Lung (tissue), 12 donors: ENCODE measurements around the gene BMP2. TPM values are rescaled to one million over a fixed set of nuclear protein-coding genes. Genes with fewer than 3 reads are reported as not detected.

ENCODE experiments used
- ATAC-seq: fragments of 200-7000 bp; cut with Tn5 transposase; one replicate; pipeline ENCODE4 v1.9.1; 2020; ENCODE audit warnings: moderate number of reproducible peaks; ENCODE audit not compliant: insufficient read depth, low FRiP score
- DNase-seq, 3 donors: peaks; one replicate each; pipeline ENCODE4 v3.0.0-alpha.2; 2013 to 2017
- H3K27ac ChIP-seq, 2 donors: one replicate each; pipeline ENCODE4 v1.5.1; 2013; ENCODE audit warnings: mild to moderate bottlenecking in 2 of 2, moderate library complexity in 2 of 2, control low read depth in 1 of 2, inconsistent platforms in 1 of 2, low read depth in 1 of 2, low read length in 1 of 2
- H3K27me3 ChIP-seq, 3 donors: one replicate each; pipeline ENCODE4 v1.5.1; 2013; ENCODE audit warnings: low read length in 2 of 3; ENCODE audit not compliant: control insufficient read depth in 3 of 3, insufficient read depth in 3 of 3
- H3K36me3 ChIP-seq, 4 donors: one replicate each; pipeline ENCODE4 v1.5.1; 2013; ENCODE audit warnings: low read length in 4 of 4, mild to moderate bottlenecking in 1 of 4, moderate library complexity in 1 of 4; ENCODE audit not compliant: control insufficient read depth in 4 of 4, insufficient read depth in 4 of 4
- H3K4me1 ChIP-seq, 5 donors: one replicate each; pipeline ENCODE4 v1.5.1; 2013; ENCODE audit warnings: low read length in 5 of 5, mild to moderate bottlenecking in 2 of 5, moderate library complexity in 1 of 5; ENCODE audit not compliant: control insufficient read depth in 5 of 5, insufficient read depth in 5 of 5
- H3K4me3 ChIP-seq: one replicate; pipeline ENCODE4 v1.5.1; 2013; ENCODE audit warnings: mild to moderate bottlenecking, control low read depth, moderate library complexity
- H3K9ac ChIP-seq, 2 donors: one replicate each; pipeline ENCODE4 v1.5.1; 2013; ENCODE audit warnings: low read length in 2 of 2, control low read depth in 1 of 2; ENCODE audit not compliant: insufficient read depth in 1 of 2
- H3K9me3 ChIP-seq, 4 donors: one replicate each; pipeline ENCODE4 v1.5.1; 2013; ENCODE audit warnings: low read length in 3 of 4, mild to moderate bottlenecking in 1 of 4, moderate library complexity in 1 of 4; ENCODE audit not compliant: control insufficient read depth in 4 of 4, insufficient read depth in 3 of 4
- WGBS, 2 donors: extraction: QIAGEN DNeasy Blood & Tissue Kit; methylation state at CpG; one replicate each; pipeline ENCODE4 v1.1.7; 2013; 5-methylcytosine and 5-hydroxymethylcytosine counted together
- polyA plus RNA-seq, 2 donors: library from polyadenylated mRNA; stranded (reverse); fragments of 200-250 nt; gene quantifications; one replicate each; pipeline ENCODE4 v1.2.1, GENCODE V29; 2013
- total RNA-seq, 2 donors: library from RNA; depleted of rRNA in 1 of 2; stranded (reverse); fragments of >200 nt in 1 of 2; gene quantifications; one replicate each; pipeline ENCODE4 v1.2.1, GENCODE V29; 2014 to 2021
- TF ChIP-seq, protein P1 (sequence below): IDR thresholded peaks from 2 replicates; pipeline ENCODE4 v1.5.1; 2012; ENCODE audit warnings: mild to moderate bottlenecking; ENCODE audit errors: control extremely low read depth, extremely low read depth
- donor health status: control.
- donor health status: control.
- donor health status: Bipolar disorder and iron deficiency.
- donor health status: healthy.
- donor health status: DM: yes; HTN: yes; CAD: no.

Gene BMP2
- total and polyA plus RNA-seq, 4 donors, result 11.4 to 29.4 (median 21.3) TPM

DNA sequence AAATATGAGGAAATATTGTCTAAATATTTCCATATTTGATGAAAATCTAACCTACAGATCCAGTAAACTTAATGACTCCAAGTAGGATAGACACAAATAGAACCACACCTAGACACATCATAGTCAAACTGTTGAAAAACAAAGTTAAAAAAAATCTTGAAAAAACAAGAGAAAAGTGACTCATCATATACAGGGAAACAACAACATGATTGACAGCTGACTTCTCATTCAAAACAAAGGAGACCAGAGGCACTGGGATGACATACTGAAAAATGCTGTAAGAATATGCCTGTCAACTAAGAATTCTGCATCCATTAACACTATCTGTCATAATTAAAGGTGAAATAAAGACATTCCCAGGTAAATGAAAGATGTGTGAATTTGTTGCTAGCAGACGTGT is 38.8 kb downstream of the BMP2 start:
- 88 to 90% methylated on average over 1 of the region's 1 CpG for WGBS, 2 donors

GRCh38 chr20:6811262-6812035 is 44.0 kb downstream of the BMP2 start:
- H3K27ac ChIP-seq, result no peak overlapping the region
- H3K27me3 ChIP-seq, result no peaks in the 10 kb centered on the region
- H3K4me3 ChIP-seq, result no peak overlapping the region
- H3K9ac ChIP-seq, result no peak overlapping the region
- DNase-seq (no peak), ATAC-seq (no peak)
- H3K9me3 ChIP-seq, result peaks cover 0 to under 1% (median 0%) of the 10 kb centered on the region in 4 donors
- 56 to 69% methylated on average over 6 of the region's 6 CpGs for WGBS, 2 donors
- no peaks in the 10 kb centered on the region for H3K36me3 ChIP-seq
- TF ChIP-seq, protein P1, sequence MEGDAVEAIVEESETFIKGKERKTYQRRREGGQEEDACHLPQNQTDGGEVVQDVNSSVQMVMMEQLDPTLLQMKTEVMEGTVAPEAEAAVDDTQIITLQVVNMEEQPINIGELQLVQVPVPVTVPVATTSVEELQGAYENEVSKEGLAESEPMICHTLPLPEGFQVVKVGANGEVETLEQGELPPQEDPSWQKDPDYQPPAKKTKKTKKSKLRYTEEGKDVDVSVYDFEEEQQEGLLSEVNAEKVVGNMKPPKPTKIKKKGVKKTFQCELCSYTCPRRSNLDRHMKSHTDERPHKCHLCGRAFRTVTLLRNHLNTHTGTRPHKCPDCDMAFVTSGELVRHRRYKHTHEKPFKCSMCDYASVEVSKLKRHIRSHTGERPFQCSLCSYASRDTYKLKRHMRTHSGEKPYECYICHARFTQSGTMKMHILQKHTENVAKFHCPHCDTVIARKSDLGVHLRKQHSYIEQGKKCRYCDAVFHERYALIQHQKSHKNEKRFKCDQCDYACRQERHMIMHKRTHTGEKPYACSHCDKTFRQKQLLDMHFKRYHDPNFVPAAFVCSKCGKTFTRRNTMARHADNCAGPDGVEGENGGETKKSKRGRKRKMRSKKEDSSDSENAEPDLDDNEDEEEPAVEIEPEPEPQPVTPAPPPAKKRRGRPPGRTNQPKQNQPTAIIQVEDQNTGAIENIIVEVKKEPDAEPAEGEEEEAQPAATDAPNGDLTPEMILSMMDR, result no peak
- H3K4me1 ChIP-seq, result peaks cover 0 to 3% (median 0%) of the 10 kb centered on the region in 5 donors

More for the DNA sequence above, 38.8 kb downstream of the BMP2 start:
- ATAC-seq, result no peak
- no peak overlapping the region for H3K27ac ChIP-seq
- no peaks in the 10 kb centered on the region for H3K27me3 ChIP-seq
- H3K36me3 ChIP-seq, result no peaks in the 10 kb centered on the region
- no peak overlapping the region for H3K4me3 ChIP-seq
- no peak overlapping the region for H3K9ac ChIP-seq
- peaks cover 0 to 3% (median 0%) of the 10 kb centered on the region in 4 donors for H3K9me3 ChIP-seq
- no peak for DNase-seq
- TF ChIP-seq, protein P1, result no peak
- peaks cover 0 to 3% (median 0%) of the 10 kb centered on the region in 5 donors for H3K4me1 ChIP-seq

GRCh38 chr20:6812530-6812929 is 45.0 kb downstream of the BMP2 start:
- DNase-seq (no peak), ATAC-seq (no peak)
- Histone ChIP-seq H3K4me1 (peaks cover 0 to 3% (median 0%) of the 10 kb centered on the region in 5 donors), H3K36me3 (no peaks in the 10 kb centered on the region), H3K9me3 (no peaks in the 10 kb centered on the region), H3K9ac (no peak overlapping the region), H3K27me3 (no peaks in the 10 kb centered on the region), H3K4me3 (no peak overlapping the region), H3K27ac (no peak overlapping the region)
- TF ChIP-seq, protein P1, result no peak
- WGBS, 2 donors, result 56 to 63% methylated on average over 6 of the region's 6 CpGs
